ENCODE data around the gene DLG2.

The DLG2 gene

GRCh38 chr11:85164743-85165142 lies 462.4 kb downstream of the DLG2 start:
- TF ChIP-seq CTCF (IDR thresholded peaks at IDR 0.05): no peak

- no peak for TF ChIP-seq CTCF (IDR thresholded peaks at IDR 0.05)
Measured at GRCh38 chr11:85154294-85154693, 472.9 kb downstream of the DLG2 start.

GRCh38 chr11:85137597-85137996 lies 489.5 kb downstream of the DLG2 start:
- TF ChIP-seq CTCF (IDR thresholded peaks at IDR 0.05): no peak

- no peak for TF ChIP-seq CTCF (IDR thresholded peaks at IDR 0.05)
Measured at GRCh38 chr11:85133636-85134035, 493.5 kb downstream of the DLG2 start.

- TF ChIP-seq CTCF (IDR thresholded peaks at IDR 0.05): no peak
Measured at GRCh38 chr11:85132851-85133585, 494.1 kb downstream of the DLG2 start.

- TF ChIP-seq CTCF (IDR thresholded peaks at IDR 0.05): no peak
Measured at GRCh38 chr11:85127349-85127748, 499.8 kb downstream of the DLG2 start.

- TF ChIP-seq CTCF (IDR thresholded peaks at IDR 0.05): no peak
Measured at GRCh38 chr11:85123752-85124231, 503.4 kb downstream of the DLG2 start.

GRCh38 chr11:85118151-85118550 lies 509.0 kb downstream of the DLG2 start:
- TF ChIP-seq CTCF (IDR thresholded peaks at IDR 0.05): no peak

All from LNCAP (cell line).